Mesendoderm (in vitro differentiated cells): ENCODE results near the gene HAUS7.

Experiments used
- DNase-seq: peaks from one replicate; pipeline ENCODE4 v3.0.0; 2013
- H2AK5ac ChIP-seq: 2 replicates; pipeline ENCODE4 v1.6.1; 2013; ENCODE audit warnings: low read length, inconsistent platforms
- H2BK120ac ChIP-seq: 2 replicates; pipeline ENCODE4 v1.6.1; 2013; ENCODE audit warnings: low read depth, mild to moderate bottlenecking, low read length, moderate library complexity, mixed read lengths
- H2BK15ac ChIP-seq: replicated peaks from 2 replicates; pipeline ENCODE4 v1.6.1; 2013; ENCODE audit warnings: low read depth, mild to moderate bottlenecking, moderate library complexity
- H2BK5ac ChIP-seq: 2 replicates; pipeline ENCODE4 v1.6.1; 2013; ENCODE audit warnings: low read length, inconsistent platforms
- H3K18ac ChIP-seq: 2 replicates; pipeline ENCODE4 v1.6.1; 2013; ENCODE audit warnings: mild to moderate bottlenecking, low read length, mixed read lengths
- H3K23ac ChIP-seq: one replicate; pipeline ENCODE4 v1.6.1; 2013; ENCODE audit warnings: low read length
- H3K27ac ChIP-seq: 2 replicates; pipeline ENCODE4 v1.5.1; 2013; ENCODE audit warnings: low read depth, mild to moderate bottlenecking, inconsistent platforms, low read length, moderate library complexity
- H3K27me3 ChIP-seq: 2 replicates; pipeline ENCODE4 v1.6.1; 2013; ENCODE audit warnings: low read length, control low read depth, mild to moderate bottlenecking, inconsistent platforms; ENCODE audit not compliant: insufficient read depth, poor library complexity
- H3K36me3 ChIP-seq: 2 replicates; pipeline ENCODE4 v1.6.1; 2013; ENCODE audit warnings: low read length, inconsistent platforms; ENCODE audit not compliant: control insufficient read depth, insufficient read depth
- H3K4ac ChIP-seq: one replicate; pipeline ENCODE4 v1.6.1; 2013; ENCODE audit warnings: low read depth, mild to moderate bottlenecking, low read length, moderate library complexity
- H3K4me1 ChIP-seq: 2 replicates; pipeline ENCODE4 v1.6.1; 2013; ENCODE audit warnings: low read depth, low read length, inconsistent platforms; ENCODE audit not compliant: control insufficient read depth
- H3K4me2 ChIP-seq: 2 replicates; pipeline ENCODE4 v1.6.1; 2013; ENCODE audit warnings: low read length
- H3K4me3 ChIP-seq: 2 replicates; pipeline ENCODE4 v1.5.1; 2013; ENCODE audit warnings: mild to moderate bottlenecking, low read length
- H3K56ac ChIP-seq: one replicate; pipeline ENCODE4 v1.6.1; 2013; ENCODE audit warnings: low read length
- H3K79me1 ChIP-seq: 2 replicates; pipeline ENCODE4 v1.6.1; 2013; ENCODE audit warnings: low read length, inconsistent platforms
- H3K79me2 ChIP-seq: 2 replicates; pipeline ENCODE4 v1.6.1; 2013; ENCODE audit warnings: mild to moderate bottlenecking, low read length; ENCODE audit not compliant: control insufficient read depth, insufficient read depth
- H3K9ac ChIP-seq: 2 replicates; pipeline ENCODE4 v1.6.1; 2013; ENCODE audit warnings: low read length, inconsistent platforms
- H4K5ac ChIP-seq: one replicate; pipeline ENCODE4 v1.6.1; 2013; ENCODE audit warnings: low read length
- H4K8ac ChIP-seq: one replicate; pipeline ENCODE4 v1.6.1; 2013; ENCODE audit warnings: low read depth, mild to moderate bottlenecking, control low read depth, low read length, moderate library complexity
- WGBS: extraction: QIAGEN DNeasy Blood & Tissue Kit; methylation state at CpG from one replicate; pipeline ENCODE4 v1.1.7; 2013; ENCODE audit warnings: low lambda C conversion rate, missing lambda C conversion rate; ENCODE audit not compliant: insufficient coverage; ENCODE audit errors: extremely low coverage; 5-methylcytosine and 5-hydroxymethylcytosine counted together

Gene HAUS7

GRCh38 chrX:153456161-153456560 is 14.2 kb downstream of the HAUS7 start:
- no peak overlapping the region for H3K4me3 ChIP-seq
- no peaks in the 10 kb centered on the region for H3K4me1 ChIP-seq
- no peaks in the 10 kb centered on the region for H3K27me3 ChIP-seq
- no peak overlapping the region for H2BK15ac ChIP-seq
- H3K56ac ChIP-seq, result no peak overlapping the region
- no peak overlapping the region for H3K18ac ChIP-seq
- no peak overlapping the region for H2BK5ac ChIP-seq
- no peak overlapping the region for H3K4me2 ChIP-seq
- WGBS, result no CpG with 5 or more reads among the region's 12 CpGs
- H3K23ac ChIP-seq, result no peak overlapping the region
- no peaks in the 10 kb centered on the region for H3K79me1 ChIP-seq
- H3K9ac ChIP-seq, result no peak overlapping the region
- H3K27ac ChIP-seq, result no peak overlapping the region
- no peak for DNase-seq
- H4K5ac ChIP-seq, result no peak overlapping the region
- no peak overlapping the region for H2AK5ac ChIP-seq
- H4K8ac ChIP-seq, result no peak overlapping the region
- H3K36me3 ChIP-seq, result no peaks in the 10 kb centered on the region
- H2BK120ac ChIP-seq, result no peak overlapping the region
- H3K79me2 ChIP-seq, result no peaks in the 10 kb centered on the region
- H3K4ac ChIP-seq, result no peak overlapping the region

GRCh38 chrX:153455571-153455970 is 14.8 kb downstream of the HAUS7 start:
- DNase-seq, result no peak
- H3K4me1 ChIP-seq, result no peaks in the 10 kb centered on the region
- H2AK5ac ChIP-seq, result no peak overlapping the region
- no peak overlapping the region for H2BK120ac ChIP-seq
- H4K5ac ChIP-seq, result no peak overlapping the region
- no peak overlapping the region for H3K4me2 ChIP-seq
- no peak overlapping the region for H4K8ac ChIP-seq
- H3K4me3 ChIP-seq, result no peak overlapping the region
- H2BK5ac ChIP-seq, result no peak overlapping the region
- no peak overlapping the region for H3K23ac ChIP-seq
- no peak overlapping the region for H3K27ac ChIP-seq
- H2BK15ac ChIP-seq, result no peak overlapping the region
- no peak overlapping the region for H3K9ac ChIP-seq
- no peak overlapping the region for H3K18ac ChIP-seq
- no peaks in the 10 kb centered on the region for H3K27me3 ChIP-seq
- no CpG with 5 or more reads among the region's 16 CpGs for WGBS
- H3K79me2 ChIP-seq, result no peaks in the 10 kb centered on the region
- H3K79me1 ChIP-seq, result no peaks in the 10 kb centered on the region
- no peak overlapping the region for H3K4ac ChIP-seq
- H3K36me3 ChIP-seq, result no peaks in the 10 kb centered on the region
- H3K56ac ChIP-seq, result no peak overlapping the region

GRCh38 chrX:153454901-153455550 is 15.3 kb downstream of the HAUS7 start:
- Histone ChIP-seq H3K18ac (no peak overlapping the region), H3K4me1 (no peaks in the 10 kb centered on the region), H3K27ac (no peak overlapping the region), H2AK5ac (no peak overlapping the region), H2BK15ac (no peak overlapping the region), H3K56ac (no peak overlapping the region), H3K4ac (no peak overlapping the region), H3K79me2 (no peaks in the 10 kb centered on the region), H3K79me1 (no peaks in the 10 kb centered on the region), H2BK120ac (no peak overlapping the region), H3K36me3 (no peaks in the 10 kb centered on the region), H4K5ac (no peak overlapping the region), H3K27me3 (no peaks in the 10 kb centered on the region), H3K23ac (no peak overlapping the region), H4K8ac (no peak overlapping the region), H3K4me3 (no peak overlapping the region), H2BK5ac (no peak overlapping the region), H3K4me2 (no peak overlapping the region), H3K9ac (no peak overlapping the region)
- WGBS, result no CpG with 5 or more reads among the region's 16 CpGs
- no peak for DNase-seq

- Histone ChIP-seq H3K4me2 (no peak overlapping the region), H3K79me2 (no peaks in the 10 kb centered on the region), H3K4ac (no peak overlapping the region), H3K4me3 (no peak overlapping the region), H3K27me3 (no peaks in the 10 kb centered on the region), H2BK120ac (no peak overlapping the region), H2BK15ac (no peak overlapping the region), H4K8ac (no peak overlapping the region), H3K56ac (no peak overlapping the region), H3K23ac (no peak overlapping the region), H2AK5ac (no peak overlapping the region), H4K5ac (no peak overlapping the region), H3K36me3 (no peaks in the 10 kb centered on the region), H3K9ac (no peak overlapping the region), H2BK5ac (no peak overlapping the region), H3K4me1 (no peaks in the 10 kb centered on the region), H3K18ac (no peak overlapping the region), H3K79me1 (no peaks in the 10 kb centered on the region), H3K27ac (no peak overlapping the region)
- DNase-seq, result no peak
- WGBS, result no CpG with 5 or more reads among the region's 8 CpGs
Measured at GRCh38 chrX:153450949-153451277, 19.5 kb downstream of the HAUS7 start.

GRCh38 chrX:153450114-153450948 is 20.0 kb downstream of the HAUS7 start:
- WGBS, result no CpG with 5 or more reads among the region's 26 CpGs
- Histone ChIP-seq H3K56ac (no peak overlapping the region), H3K4me3 (no peak overlapping the region), H3K79me1 (no peaks in the 10 kb centered on the region), H3K79me2 (no peaks in the 10 kb centered on the region), H2BK15ac (no peak overlapping the region), H4K8ac (no peak overlapping the region), H2BK5ac (no peak overlapping the region), H4K5ac (no peak overlapping the region), H3K4me2 (no peak overlapping the region), H3K27me3 (no peaks in the 10 kb centered on the region), H3K18ac (no peak overlapping the region), H3K36me3 (no peaks in the 10 kb centered on the region), H3K4me1 (no peaks in the 10 kb centered on the region), H3K23ac (no peak overlapping the region), H3K4ac (no peak overlapping the region), H2AK5ac (no peak overlapping the region), H3K9ac (no peak overlapping the region), H2BK120ac (no peak overlapping the region), H3K27ac (no peak overlapping the region)
- no peak for DNase-seq
